ENCODE data around the gene MB21D2.

The MB21D2 gene

DNA sequence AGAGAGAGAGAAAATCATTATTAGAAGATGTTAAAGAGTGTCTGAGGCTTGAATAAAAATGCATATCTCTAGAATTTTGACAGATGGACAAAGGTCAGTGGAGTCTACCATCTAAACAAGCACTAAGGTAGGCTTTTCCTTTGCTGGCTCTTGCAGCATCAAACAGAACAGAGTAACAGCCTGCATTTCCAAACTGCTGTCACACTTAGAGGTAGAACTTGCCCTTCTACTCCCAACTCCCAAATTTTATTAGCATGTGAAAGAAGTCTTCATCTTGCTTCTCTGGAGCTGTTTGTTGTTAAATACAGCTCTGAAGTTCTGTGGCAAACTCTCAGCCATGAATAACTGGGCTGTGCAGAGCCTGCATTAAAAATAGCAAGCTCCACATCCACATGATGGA is 4.1 kb upstream of the MB21D2 start:
- no peak for DNase-seq

DNA sequence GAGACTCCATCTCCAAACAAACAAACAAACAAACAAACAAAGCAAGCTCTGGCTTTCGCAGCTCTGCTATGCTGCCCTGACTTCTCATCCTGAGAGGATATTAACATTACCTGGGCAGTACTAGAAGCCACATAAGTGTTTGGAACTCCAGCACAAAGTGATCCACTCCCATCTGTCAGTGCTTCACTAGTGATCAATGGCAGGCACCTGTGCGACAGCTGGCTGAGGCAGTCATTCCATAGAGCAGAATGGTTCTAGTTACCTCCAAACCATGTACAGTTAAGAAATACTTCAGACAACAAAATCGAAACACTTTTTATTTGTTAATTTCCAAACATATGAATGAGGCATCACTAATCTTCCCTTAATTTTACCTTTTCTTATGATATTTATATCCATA is 2.8 kb upstream of the MB21D2 start:
- no peak for DNase-seq

DNA sequence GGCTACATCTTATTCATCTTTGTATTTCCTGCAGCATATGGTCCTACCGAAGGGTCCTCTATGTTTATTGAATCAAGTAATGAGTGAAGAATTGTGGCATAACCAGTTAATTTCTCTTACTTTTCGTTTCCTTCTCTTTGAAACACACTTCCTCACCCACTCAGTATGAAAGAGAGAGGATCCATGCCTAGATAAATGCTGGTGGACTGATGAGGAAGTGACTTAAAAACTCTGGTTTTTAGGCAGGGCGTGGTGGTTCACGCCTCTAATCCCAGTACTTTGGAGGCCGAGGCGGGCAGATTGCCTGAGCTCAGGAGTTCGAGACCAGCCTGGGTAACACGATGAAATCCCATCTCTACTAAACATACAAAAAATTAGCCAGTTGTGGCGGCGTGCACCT is 2.2 kb upstream of the MB21D2 start:
- no peak for DNase-seq

DNA sequence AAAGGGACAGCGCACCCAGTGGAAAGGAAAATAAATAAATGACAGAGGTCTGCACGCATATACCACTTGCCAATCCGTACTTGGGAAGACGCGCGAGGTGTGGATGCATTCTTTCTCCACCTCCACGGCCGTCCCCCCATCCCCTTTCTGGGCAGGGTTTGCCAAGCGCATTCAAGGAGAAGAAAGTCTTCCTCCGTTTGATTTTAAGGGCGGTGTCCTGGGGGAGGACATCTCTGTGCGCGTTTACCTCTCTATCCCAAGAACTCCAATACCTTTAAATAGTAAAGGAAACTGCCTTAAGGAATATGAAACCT is 576 bp upstream of the MB21D2 start:
- no peak for DNase-seq

DNA sequence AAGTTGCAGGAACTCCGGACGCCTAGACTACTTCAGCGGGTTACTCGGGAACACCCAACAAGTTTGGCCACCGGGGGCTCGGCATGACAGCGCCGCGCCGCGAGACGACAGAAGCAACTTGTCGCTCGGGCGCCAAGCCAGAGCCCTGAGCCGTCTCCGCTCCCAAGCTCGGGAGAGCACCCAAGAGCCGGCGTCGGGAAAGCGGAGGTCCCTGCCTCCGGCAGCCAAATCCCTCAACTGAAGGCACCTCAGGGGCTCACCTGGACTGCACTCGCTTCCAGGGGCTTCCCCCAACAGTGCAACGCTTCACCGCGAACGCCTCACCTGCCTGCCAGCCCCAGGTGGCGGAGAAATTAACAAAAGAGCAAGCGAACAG is 640 bp downstream of the MB21D2 start:
- peak; percentile 73 for DNase-seq

DNA sequence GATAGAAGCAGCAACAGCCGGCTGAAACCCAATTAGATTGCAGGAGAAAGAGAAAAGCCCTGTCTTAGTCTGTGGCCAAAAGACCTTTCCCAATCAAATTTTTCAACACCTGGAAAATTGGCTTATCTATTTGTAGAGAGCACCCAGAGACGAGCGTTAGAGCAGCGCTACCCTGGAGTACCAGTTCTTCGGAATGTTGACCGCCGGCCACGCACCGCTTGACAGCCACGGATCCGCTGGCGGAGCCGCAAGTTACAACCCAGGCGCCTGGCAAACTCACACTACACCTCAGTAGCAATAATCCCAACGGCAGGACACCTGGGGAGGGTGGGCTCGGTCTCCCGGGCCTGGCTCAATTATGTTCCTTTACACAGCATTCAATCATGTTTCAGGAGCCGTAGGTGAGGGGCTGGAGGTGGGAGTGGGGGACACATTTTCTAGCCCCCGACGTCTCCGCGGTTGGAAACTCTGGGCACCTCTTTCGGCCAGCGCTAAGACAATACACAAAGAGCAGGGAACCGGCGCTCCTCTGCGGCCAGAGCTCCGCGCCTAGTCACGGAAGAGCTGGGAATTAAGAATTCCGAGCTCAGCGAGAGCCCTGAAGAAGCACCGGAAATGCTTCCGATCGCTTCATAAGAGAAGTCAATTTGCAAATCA is 1.2 kb downstream of the MB21D2 start:
- DNase-seq = peak; percentile 38

DNA sequence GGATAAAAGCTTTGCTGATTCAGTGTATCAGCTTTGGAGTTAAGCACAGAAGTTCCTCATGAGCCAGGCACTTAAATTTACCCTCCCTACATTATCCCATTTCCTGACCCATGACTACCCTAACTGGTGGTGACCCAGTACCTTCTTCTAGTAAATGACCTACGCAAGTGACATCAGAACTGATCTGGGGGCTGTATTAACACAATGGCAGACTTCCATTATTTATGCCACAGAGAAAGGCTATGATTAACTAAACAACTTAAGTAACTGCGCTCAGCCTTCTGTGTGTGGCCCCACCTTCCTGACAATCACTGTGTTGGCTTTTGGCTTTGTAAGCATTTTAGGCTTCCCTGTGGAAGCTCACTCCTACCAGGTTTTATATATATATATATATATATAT is 1.9 kb downstream of the MB21D2 start:
- DNase-seq = peak; percentile 26

DNA sequence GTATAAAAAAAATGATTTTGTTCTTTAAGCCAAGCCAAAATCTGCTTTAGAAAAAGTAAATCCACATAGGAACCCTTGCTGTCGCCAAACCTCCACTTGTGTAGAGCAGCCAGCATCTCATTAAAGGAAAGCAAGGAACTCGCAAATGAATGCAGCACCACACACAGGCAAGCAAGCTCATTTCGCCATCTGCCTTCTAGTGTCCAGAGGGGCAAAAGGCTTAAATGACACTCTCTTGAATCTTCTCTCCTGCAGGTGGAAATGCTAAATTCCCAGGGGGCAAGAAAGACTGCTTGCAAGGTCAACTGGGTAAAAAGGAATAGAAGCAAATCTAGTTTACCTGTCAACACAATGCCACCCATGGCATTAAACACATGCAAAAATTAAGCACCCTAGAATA is 2.4 kb downstream of the MB21D2 start:
- DNase-seq = peak; percentile 57

DNA sequence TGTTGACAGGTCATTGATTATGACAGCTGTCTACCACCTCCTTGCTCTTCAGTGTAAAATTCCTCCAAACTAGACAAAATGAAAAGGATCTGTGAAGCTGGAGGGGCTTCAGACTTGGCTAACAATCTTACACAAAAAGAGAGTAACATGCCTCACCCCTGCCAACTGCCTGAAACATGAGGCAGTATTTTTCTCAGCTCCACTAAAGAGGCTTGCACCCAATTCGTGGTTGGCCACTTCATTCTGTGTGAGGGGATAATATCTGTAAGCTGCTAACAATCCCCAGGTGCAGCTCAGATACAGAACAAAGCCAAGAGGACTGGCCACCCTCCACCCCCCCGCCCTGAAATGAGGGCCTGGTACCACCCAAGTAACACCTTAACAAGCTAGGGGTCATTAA is 2.8 kb downstream of the MB21D2 start:
- DNase-seq = no peak

DNA sequence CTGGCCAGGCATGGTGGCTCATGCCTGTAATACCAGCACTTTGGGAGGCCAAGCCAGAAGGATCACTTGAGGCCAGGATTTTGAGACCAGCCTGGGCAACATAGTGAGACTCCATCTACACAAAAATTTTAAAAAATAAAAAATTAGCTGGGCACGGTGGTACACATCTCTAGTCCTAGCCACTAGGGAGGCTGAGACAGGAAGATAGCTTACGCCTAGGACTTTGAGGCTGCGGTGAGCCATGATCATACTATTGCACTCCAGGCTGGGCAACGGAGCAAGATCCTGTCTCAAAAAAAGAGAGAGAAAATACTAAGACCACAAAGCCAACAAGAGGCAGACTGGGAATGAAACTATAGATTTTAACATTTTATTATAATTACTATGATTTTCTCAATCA is 4.1 kb downstream of the MB21D2 start:
- no peak for DNase-seq

DNA sequence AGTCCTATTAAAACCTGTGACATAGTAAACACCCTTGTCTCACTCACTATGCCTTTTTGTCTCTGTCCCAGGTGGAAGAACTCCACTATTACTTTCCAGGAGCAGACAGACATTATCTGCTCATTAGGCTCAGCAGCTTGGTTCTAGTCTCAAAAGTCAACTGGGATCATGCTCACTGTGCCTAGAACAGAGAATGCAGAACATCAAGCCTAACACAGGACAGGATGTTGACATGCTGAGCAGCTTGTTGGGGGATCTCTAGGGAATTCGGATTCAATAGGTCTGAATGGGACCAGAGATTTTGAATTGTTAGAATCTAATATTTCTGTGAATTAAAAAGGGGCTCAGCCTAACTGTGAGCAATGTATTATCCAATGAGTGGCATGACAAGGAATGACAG is 6.4 kb downstream of the MB21D2 start:
- no peak for DNase-seq

DNA sequence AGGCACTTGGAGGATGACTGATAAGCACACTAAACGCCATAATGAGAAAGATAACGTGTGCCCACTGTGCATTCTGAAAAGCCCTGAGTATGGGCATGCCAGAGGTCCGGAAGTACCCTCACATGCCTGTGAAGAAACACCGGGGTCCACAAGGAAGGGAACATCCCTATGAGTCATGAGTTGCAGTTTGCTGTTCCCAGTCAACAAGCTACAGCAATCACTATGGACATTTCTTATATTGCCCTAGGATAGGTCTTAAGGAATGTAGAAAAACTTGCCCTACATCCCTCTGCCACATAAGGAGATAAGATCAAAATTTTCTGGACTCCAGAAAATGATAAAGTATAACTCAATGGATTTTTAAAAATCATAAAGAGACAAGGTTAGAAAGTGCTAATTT is 9.9 kb downstream of the MB21D2 start:
- DNase-seq = no peak

DNA sequence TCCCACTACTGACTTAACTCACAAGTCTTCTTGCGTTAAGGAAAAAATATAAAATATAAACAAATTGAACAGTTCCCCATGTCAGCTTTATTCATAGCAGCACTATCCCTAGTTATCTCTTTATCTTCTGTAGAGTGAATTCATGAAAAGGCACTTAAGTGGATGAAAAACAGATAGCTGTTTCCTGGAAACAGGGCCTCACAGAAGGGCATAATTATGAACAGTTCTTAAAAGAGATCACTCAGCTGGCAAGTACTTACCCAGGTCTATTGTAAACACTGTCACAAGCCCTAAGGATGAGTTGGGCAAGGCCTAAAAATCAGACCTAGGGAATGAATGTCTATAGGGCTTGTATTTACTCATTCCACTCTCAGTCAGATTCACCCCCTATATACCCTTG is 10.7 kb downstream of the MB21D2 start:
- no peak for DNase-seq

DNA sequence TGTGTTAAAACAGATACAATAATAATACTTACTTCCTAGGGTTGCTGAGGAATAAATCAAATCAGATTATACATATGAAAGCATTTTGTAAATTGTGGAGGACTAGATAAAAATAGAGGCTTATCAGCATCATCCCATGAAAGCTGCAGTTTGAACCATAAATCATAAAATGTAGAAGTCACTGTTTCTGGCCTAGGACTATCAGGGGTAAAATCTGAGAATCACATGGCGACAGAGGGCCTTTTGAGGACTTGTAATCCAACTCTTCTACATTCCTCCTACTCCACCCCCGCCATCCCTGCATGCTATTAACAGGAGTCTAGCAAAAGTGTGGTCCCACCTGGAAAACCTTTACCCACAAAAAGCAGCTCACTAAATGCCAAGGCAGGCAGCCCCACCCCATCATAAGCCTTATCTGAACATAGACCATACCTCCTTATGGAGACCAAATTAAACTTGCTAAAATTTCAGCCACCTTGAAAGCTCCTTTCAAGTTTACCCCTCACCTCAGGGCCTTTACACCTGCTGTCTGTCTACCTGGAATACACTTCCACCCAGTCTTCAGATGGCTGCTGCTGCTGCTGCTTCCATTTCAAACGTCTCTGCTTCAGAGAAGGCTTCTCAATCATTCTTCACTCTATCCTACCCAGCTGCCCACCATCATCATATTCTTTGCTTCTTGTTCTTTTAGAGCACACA is 11.5 kb downstream of the MB21D2 start:
- DNase-seq = no peak

DNA sequence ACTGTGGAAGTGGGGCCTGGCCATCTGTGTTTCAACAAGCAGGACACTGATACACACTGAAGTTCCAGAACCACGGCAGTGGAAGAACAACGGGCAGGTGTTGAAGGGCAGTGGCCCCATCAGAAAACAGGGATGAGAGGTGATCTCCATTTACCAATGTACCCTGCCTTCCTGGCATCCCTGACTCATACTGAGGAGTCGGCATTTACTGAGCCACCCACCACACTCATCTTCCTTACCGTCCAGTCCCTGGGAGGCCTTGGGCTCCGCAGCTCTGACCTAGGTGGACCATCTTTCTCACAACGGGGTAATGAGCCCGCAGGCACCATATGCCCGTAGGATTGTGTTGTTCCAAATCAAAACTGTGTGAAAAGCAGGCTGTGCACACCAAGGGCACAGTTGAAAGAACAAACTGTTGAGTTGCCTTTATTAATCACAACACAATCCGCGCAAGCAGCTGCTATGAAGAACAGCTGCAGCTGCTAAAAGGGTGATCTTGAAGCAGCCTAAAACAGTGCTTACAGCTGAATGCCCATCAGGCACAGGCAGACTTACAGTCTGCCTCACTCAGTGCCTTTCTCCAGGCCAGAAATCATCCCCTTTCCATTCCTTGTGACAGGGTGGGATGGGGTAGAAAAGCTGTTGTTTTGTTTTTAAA is 12.9 kb downstream of the MB21D2 start:
- DNase-seq = no peak

DNA sequence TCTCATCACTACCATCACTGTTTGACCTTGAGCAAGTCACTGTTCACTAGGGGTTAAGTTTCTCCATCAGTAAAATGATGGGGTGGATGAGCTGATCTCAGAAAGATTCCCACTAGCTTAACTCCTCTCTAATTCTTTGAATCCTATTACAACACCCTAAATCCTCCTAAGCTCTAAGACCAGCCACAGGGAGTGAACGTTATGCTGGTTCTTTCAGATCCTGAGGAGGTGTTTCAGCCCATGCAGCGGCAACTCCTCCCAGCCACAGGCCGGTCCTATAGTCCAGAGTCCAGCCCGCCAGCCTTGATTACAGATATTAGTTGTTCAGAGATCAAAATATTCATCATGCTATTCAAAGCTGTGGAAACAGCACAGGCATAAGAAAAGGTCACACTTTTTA is 15.1 kb downstream of the MB21D2 start:
- peak; percentile 56 for DNase-seq

DNA sequence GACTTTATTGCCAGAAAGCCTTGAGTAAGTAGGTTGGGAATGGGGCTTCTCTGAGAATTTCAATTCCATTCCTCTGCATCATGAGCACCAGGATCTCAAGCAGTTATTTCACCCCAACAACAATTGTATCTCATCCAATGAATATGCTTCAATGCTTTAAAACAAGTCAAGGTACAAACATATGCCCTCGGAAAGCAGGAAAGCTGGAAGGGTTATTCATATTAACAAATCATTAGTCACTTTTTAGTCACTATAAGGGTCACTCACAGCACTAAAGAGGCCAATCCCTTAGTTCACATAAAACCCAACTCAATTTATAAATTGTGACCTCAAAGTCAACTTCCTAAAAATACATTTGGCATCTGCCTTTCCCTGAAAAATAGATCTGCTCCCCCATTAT is 16.2 kb downstream of the MB21D2 start:
- DNase-seq = peak; percentile 99

DNA sequence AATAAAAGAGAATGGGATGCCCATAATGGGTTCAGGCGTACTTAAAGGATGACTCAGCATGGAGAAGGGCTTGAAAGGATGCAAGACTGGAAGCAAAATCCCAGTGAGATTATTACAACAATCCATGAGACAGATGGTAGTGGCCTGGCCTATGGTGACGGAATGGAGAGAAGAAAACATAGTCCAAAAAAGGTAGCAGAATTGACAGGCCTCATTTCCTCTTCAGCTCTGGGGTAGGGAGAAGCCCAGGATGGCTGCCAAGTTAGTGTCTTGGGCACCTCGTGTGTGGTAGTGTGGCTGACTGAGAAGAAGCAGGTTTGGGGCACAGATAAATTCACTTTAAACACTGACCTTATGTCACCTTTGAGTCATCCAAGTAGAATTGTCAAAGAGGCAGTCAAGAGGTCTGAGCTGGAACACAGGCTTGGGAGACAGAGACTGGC is 18.1 kb downstream of the MB21D2 start:
- peak; percentile 99 for DNase-seq

DNA sequence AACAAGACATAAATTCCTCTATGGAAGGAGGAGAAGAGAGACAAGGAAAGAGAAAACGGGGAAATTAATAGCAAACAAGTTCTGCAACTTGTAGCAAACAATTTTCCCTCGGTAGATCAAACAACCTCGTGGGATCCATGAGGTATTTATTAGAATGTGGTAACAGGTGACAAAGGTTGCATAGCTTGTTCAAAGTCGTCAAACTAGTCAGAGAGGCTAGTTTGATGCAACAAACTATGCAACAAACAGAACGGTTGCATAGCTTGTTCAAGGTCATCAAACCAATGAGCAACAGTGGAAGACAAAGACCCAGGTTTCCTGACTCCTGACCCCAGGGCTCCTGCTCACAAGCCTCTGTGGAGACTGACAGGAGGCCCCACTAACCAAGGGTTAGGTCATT is 20.7 kb downstream of the MB21D2 start:
- no peak for DNase-seq

DNA sequence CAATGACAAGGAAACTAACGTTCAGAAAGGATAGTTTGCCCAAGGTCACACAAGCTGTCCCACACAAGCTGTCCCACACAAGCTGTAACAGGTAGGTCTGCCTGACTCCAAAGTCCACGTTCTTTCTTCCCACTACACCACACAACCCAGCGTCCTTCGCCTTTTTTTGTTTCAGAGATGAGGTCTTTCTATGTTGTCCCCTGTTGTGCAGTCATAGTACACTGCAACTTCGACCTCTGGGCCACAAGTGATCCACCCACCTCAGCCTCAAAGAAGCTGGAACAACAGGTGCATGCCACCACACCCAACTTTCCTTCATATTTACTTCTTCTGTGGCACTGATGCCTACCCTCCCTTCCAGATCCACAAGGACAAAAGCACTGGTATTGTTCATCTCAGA is 21.4 kb downstream of the MB21D2 start:
- no peak for DNase-seq

DNA sequence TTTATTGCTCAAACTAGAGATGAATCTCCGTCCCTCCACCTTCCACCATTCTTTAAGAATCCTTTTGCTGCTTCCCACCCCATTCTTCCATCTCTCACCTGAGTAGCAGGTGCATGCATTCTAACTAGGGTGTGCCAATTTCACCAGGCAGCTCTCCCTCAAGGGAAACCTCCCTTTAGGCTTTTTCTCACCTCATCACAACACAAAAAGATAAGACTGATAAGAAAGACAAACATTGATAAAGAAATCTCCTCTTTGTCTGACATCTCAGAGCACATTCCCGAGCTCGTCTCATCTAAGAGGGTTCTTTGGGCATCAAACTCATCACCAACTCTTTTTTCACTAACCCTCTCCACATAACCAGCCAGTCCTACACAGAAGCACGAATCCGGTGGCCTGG is 23.0 kb downstream of the MB21D2 start:
- DNase-seq = no peak

DNA sequence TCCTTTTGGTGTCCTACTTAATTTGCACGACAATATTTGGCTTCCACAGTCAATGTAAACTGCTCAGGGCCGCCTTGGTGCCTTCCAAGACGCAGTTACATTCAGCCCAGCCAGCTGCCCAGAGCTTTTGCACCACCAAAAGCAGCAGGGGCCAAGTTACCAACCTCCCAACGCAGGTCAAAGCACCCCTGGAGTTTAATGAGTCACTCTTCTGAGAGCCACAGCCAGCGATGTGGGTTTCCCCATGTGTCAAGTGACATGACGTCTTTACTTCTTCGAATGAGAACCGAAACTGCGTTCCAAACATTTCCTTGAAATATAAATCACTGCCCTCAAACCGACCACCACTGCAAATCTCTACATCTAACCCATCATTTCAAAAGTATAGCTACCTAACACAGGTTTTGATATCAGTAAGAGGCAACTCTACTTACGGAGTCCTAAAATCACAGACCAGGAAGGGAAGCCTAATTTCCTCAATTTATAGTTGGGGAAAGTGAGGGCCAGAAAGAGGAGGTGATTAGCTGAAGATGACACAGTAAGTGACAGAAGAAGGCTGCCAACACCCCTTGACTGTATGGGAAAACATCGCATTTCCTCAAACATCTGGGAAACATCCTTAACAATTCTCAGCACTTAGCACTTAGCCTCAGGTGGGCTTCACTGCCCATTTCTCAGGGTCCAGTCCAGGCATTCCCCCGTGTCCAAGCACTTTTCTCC is 24.5 kb downstream of the MB21D2 start:
- DNase-seq = peak; percentile 94

DNA sequence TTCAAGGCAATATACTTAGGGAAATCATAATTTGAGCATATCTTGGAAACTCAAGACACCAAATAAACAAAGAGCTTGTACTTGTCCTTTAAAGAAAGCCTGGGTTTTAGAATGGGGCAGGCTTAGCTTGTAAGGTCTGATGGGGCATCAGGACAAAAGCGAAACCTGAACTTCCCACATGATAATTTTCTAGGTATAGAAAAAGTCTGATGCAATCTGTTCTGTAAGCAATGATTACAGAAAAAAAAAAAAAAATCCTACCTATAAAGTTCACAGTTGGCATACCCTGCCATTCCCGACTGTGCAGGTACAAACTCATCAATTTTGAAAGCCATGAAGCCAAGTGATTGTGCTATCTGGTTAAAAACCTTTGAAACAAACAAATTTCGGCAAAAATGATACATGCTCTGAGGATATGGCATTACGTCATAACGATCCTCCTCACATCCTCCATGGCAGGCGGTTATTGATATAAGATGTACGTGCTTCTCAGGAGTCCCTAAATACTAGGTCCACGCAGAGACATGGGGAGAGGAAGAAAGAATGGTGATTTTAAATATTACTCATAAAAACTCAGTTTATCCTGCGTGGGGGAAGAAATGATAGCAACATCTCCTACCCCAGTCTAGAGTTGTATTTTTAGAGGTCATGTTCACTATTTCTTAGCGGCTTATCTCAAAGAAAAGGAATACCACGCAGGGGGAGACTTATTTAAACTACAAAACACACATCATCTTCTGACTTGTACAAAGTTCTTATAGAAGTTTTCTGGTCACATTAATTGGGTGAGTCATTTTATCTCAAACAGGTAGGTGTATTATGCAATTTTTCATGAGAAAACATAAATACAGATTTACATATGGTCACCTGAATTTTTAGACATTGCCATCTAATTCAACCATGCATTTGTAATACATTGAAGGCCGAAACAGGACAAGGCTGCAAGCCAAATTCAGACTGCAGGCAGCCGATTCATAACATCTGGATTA is 27.0 kb downstream of the MB21D2 start:
- DNase-seq = no peak
